ENCODE measurements around the gene MAGEE1.

DNA sequence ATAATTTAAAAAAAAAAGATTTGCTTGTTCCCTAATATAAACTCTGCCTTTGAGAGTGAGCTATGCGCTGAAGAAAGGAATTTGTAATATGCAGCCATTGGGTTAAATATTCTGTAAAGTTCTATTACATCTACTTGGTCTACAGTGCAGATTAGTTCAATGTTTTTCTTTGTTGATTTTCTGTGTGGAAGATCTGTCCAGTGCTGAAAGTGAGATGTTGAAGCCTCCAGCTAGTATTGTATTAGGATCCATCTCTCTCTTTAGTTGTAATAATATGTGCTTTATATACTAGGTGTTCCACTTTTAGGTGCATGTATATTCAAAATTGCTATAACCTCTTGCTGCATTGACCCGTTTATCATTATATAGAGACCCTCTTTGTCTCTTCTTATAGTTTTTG, 49.8 kb downstream of the MAGEE1 start:
- TF ChIP-seq, protein P1, sequence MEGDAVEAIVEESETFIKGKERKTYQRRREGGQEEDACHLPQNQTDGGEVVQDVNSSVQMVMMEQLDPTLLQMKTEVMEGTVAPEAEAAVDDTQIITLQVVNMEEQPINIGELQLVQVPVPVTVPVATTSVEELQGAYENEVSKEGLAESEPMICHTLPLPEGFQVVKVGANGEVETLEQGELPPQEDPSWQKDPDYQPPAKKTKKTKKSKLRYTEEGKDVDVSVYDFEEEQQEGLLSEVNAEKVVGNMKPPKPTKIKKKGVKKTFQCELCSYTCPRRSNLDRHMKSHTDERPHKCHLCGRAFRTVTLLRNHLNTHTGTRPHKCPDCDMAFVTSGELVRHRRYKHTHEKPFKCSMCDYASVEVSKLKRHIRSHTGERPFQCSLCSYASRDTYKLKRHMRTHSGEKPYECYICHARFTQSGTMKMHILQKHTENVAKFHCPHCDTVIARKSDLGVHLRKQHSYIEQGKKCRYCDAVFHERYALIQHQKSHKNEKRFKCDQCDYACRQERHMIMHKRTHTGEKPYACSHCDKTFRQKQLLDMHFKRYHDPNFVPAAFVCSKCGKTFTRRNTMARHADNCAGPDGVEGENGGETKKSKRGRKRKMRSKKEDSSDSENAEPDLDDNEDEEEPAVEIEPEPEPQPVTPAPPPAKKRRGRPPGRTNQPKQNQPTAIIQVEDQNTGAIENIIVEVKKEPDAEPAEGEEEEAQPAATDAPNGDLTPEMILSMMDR (IDR thresholded peaks at IDR 0.05) = no peak
- TF ChIP-seq POLR2A (IDR thresholded peaks at IDR 0.05) (no peak), POLR2AphosphoS5 (IDR thresholded peaks at IDR 0.05) (no peak)
